Measurements from ENCODE around the gene GSK3B.

The GSK3B gene

DNA sequence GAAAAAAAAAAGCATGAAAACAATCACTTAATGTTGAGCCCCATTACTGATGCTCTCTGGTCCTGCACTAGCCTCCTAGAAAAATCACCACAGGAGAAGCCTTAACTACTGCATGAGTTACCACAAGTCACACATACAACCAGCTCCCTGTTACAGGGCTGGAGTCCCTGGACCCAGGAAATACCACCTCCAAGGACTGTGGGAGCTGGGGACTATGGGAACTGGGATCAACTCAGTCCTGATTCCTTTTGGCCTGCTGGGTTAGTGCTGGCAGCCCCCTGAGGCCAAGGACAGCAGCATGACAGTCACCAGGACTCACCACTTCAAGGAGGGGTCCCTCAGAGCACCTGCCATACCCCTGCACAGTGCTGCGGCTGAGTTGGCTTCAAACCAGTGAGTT, 311.8 kb downstream of the GSK3B start:
- Histone ChIP-seq H3K4me3 (ENCODE audit: low read length in 2 of 2) (no peak overlapping the region), H2BK15ac (ENCODE audit: low read length) (no peak overlapping the region)

DNA sequence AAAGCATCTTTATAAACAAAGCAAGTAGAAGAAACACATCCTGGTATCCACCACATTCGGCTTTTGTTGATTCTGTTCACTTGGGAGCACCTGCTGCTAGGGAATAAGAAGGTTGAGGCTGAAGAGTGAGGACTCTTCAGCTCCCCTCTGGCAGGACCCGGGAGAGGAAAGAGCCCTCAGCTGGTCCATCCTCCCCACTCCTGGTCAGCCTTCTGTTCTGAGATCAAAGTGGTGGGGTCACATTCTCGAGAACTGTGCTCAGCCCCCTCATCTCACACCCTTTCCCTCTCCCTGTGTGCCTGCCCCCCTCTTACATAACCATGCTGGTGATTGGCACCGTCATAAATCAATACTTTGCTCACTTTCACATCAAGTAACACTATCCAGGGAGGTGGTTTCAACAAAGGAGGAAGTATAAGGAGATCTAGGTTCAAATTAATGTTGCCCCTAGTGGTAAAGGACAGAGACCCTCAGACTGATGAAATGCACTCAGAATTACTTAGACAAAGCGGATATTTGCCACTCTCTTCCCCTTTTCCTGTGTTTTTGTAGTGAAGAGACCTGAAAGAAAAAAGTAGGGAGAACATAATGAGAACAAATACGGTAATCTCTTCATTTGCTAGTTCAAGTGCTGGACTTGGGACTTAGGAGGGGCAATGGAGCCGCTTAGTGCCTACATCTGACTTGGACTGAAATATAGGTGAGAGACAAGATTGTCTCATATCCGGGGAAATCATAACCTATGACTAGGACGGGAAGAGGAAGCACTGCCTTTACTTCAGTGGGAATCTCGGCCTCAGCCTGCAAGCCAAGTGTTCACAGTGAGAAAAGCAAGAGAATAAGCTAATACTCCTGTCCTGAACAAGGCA, 312.7 kb downstream of the GSK3B start, which contains the start of gene NR1I2:
Gene NR1I2, plus strand, starts transcription at position 772 of the 869 bp plus-strand sequence.
- H3K27ac ChIP-seq (replicated peaks; ENCODE audit: low read length), result no peak within 1 kb of the TSS
- no peak within 1 kb of the TSS for H3K14ac ChIP-seq (ENCODE audit: low read length)
- H3K18ac ChIP-seq (ENCODE audit: low read length), result no peak within 1 kb of the TSS
- H4K91ac ChIP-seq (ENCODE audit: low read depth, low read length, poor library complexity), result no peak within 1 kb of the TSS
- H3K23ac ChIP-seq (ENCODE audit: low read depth, low read length, poor library complexity), result no peak within 1 kb of the TSS
- H4K8ac ChIP-seq (ENCODE audit: low read depth, low read length), result no peak within 1 kb of the TSS
- H2AK5ac ChIP-seq (ENCODE audit: low read depth, low read length), result no peak within 1 kb of the TSS
- H3K9me3 ChIP-seq (replicated peaks in 1 of 2; ENCODE audit: control insufficient read depth in 2 of 2, insufficient read depth in 1 of 2, low read depth in 1 of 2, low read length in 2 of 2), result peaks cover 0 to 5% of the 10 kb centered on the region in 2 donors
- H2BK15ac ChIP-seq (ENCODE audit: low read length), result no peak within 1 kb of the TSS
- WGBS, 2 donors (ENCODE audit: extremely low coverage in 2 of 2, insufficient read length in 2 of 2, insufficient replicate concordance in 1 of 2), result no CpG with 5 or more reads among the region's 10 CpGs
- H2BK12ac ChIP-seq (ENCODE audit: low read length), result no peak within 1 kb of the TSS
- no peak within 1 kb of the TSS for H2AFZ ChIP-seq (ENCODE audit: low read length)
- no peak within 1 kb of the TSS for H3K4me3 ChIP-seq (ENCODE audit: low read length in 2 of 2)
- H3K79me1 ChIP-seq (ENCODE audit: low read depth, low read length), result no peaks in the 10 kb centered on the region
- H3K4ac ChIP-seq (ENCODE audit: low read length), result no peak within 1 kb of the TSS
- H3K4me2 ChIP-seq (ENCODE audit: insufficient read depth, low read length, poor library complexity, severe bottlenecking), result no peak within 1 kb of the TSS
- H3K36me3 ChIP-seq (replicated peaks in 1 of 2; ENCODE audit: control insufficient read depth in 2 of 2, insufficient read depth in 2 of 2, low read length in 2 of 2), result no peaks in the 10 kb centered on the region
- DNase-seq (ENCODE audit: low spot score), result no peak
- peaks cover 0 to 5% (median 0%) of the 10 kb centered on the region in 3 experiments for H3K27me3 ChIP-seq (ENCODE audit: control insufficient read depth in 3 of 3, insufficient read depth in 3 of 3, low read depth in 1 of 3, low read length in 3 of 3)
- H3K9ac ChIP-seq (ENCODE audit: low read depth, low read length, poor library complexity), result no peak within 1 kb of the TSS
- H2BK120ac ChIP-seq (ENCODE audit: low read depth, low read length), result no peak within 1 kb of the TSS
- no peak within 1 kb of the TSS for H2BK5ac ChIP-seq (ENCODE audit: low read length)
- no peaks in the 10 kb centered on the region for H3K4me1 ChIP-seq (ENCODE audit: control insufficient read depth in 2 of 2, insufficient read depth in 1 of 2, low read depth in 1 of 2, low read length in 2 of 2)

More for the DNA sequence above, 311.8 kb downstream of the GSK3B start:
- Histone ChIP-seq H3K4me2 (ENCODE audit: insufficient read depth, low read length, poor library complexity, severe bottlenecking) (no peak overlapping the region), H3K4ac (ENCODE audit: low read length) (no peak overlapping the region), H3K4me1 (ENCODE audit: control insufficient read depth in 2 of 2, insufficient read depth in 1 of 2, low read depth in 1 of 2, low read length in 2 of 2) (no peaks in the 10 kb centered on the region), H3K18ac (ENCODE audit: low read length) (no peak overlapping the region), H3K9ac (ENCODE audit: low read depth, low read length, poor library complexity) (no peak overlapping the region), H3K27ac (replicated peaks; ENCODE audit: low read length) (no peak overlapping the region), H2BK120ac (ENCODE audit: low read depth, low read length) (no peak overlapping the region), H2BK5ac (ENCODE audit: low read length) (no peak overlapping the region), H3K79me1 (ENCODE audit: low read depth, low read length) (no peaks in the 10 kb centered on the region), H3K23ac (ENCODE audit: low read depth, low read length, poor library complexity) (no peak overlapping the region), H3K27me3 (ENCODE audit: control insufficient read depth in 3 of 3, insufficient read depth in 3 of 3, low read depth in 1 of 3, low read length in 3 of 3) (peaks cover 0 to 5% (median 0%) of the 10 kb centered on the region in 3 experiments), H3K14ac (ENCODE audit: low read length) (no peak overlapping the region), H4K8ac (ENCODE audit: low read depth, low read length) (no peak overlapping the region), H2AFZ (ENCODE audit: low read length) (no peak overlapping the region), H2AK5ac (ENCODE audit: low read depth, low read length) (no peak overlapping the region), H4K91ac (ENCODE audit: low read depth, low read length, poor library complexity) (no peak overlapping the region), H3K9me3 (replicated peaks in 1 of 2; ENCODE audit: control insufficient read depth in 2 of 2, insufficient read depth in 1 of 2, low read depth in 1 of 2, low read length in 2 of 2) (no peaks in the 10 kb centered on the region), H3K36me3 (replicated peaks in 1 of 2; ENCODE audit: control insufficient read depth in 2 of 2, insufficient read depth in 2 of 2, low read length in 2 of 2) (no peaks in the 10 kb centered on the region), H2BK12ac (ENCODE audit: low read length) (no peak overlapping the region)
- no peak for DNase-seq (ENCODE audit: low spot score)
- no CpG with 5 or more reads among the region's 1 CpG for WGBS, 2 donors (ENCODE audit: extremely low coverage in 2 of 2, insufficient read length in 2 of 2, insufficient replicate concordance in 1 of 2)

DNA sequence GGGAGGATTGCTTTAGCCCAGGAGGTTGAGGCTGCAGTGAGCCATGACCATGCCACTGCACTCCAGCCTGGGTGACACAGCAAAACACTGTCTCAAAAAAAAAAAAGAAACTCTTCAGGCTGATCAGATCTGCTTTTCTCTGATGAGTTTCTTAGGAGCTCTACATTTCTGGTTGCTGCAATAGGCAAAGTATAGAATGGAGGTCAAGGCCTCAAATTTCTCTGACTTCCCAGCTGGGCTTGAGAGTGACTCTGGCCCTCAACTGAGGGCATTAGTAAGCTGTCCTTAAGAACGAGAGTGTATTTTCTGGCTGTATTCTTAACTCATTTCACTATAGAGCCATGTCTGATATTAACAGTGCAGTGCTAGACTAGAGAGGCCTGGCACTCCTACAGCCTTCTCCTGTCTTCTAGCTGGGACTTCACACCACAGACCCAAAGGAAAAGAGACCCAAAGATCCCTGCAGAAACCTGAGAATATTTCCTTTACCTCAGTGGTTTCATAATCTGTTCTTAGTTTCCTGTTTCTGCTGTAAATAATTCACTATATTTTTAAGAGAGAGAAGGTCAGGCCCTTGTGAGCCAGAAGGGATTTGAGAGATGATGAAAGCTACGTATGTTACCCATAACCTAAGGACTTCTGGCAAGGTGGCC, 314.4 kb downstream of the GSK3B start:
- no peak overlapping the region for H2AFZ ChIP-seq (ENCODE audit: low read length)
- H2AK5ac ChIP-seq (ENCODE audit: low read depth, low read length), result no peak overlapping the region
- no peak overlapping the region for H3K4me3 ChIP-seq (ENCODE audit: low read length in 2 of 2)
- H2BK5ac ChIP-seq (ENCODE audit: low read length), result no peak overlapping the region
- H2BK12ac ChIP-seq (ENCODE audit: low read length), result no peak overlapping the region
- H3K36me3 ChIP-seq (replicated peaks in 1 of 2; ENCODE audit: control insufficient read depth in 2 of 2, insufficient read depth in 2 of 2, low read length in 2 of 2), result no peaks in the 10 kb centered on the region
- WGBS, 2 donors (ENCODE audit: extremely low coverage in 2 of 2, insufficient read length in 2 of 2, insufficient replicate concordance in 1 of 2), result no CpG with 5 or more reads among the region's 2 CpGs
- no peaks in the 10 kb centered on the region for H3K4me1 ChIP-seq (ENCODE audit: control insufficient read depth in 2 of 2, insufficient read depth in 1 of 2, low read depth in 1 of 2, low read length in 2 of 2)
- no peaks in the 10 kb centered on the region for H3K79me1 ChIP-seq (ENCODE audit: low read depth, low read length)
- no peak overlapping the region for H3K14ac ChIP-seq (ENCODE audit: low read length)
- no peak overlapping the region for H3K27ac ChIP-seq (replicated peaks; ENCODE audit: low read length)
- DNase-seq (ENCODE audit: low spot score), result no peak
- no peak overlapping the region for H3K4ac ChIP-seq (ENCODE audit: low read length)
- H3K4me2 ChIP-seq (ENCODE audit: insufficient read depth, low read length, poor library complexity, severe bottlenecking), result no peak overlapping the region
- H3K9me3 ChIP-seq (replicated peaks in 1 of 2; ENCODE audit: control insufficient read depth in 2 of 2, insufficient read depth in 1 of 2, low read depth in 1 of 2, low read length in 2 of 2), result peaks cover 0 to 10% of the 10 kb centered on the region in 2 donors
- H4K91ac ChIP-seq (ENCODE audit: low read depth, low read length, poor library complexity), result no peak overlapping the region
- H3K18ac ChIP-seq (ENCODE audit: low read length), result no peak overlapping the region
- H4K8ac ChIP-seq (ENCODE audit: low read depth, low read length), result no peak overlapping the region
- peaks cover 0 to 5% (median 0%) of the 10 kb centered on the region in 3 experiments for H3K27me3 ChIP-seq (ENCODE audit: control insufficient read depth in 3 of 3, insufficient read depth in 3 of 3, low read depth in 1 of 3, low read length in 3 of 3)
- no peak overlapping the region for H2BK15ac ChIP-seq (ENCODE audit: low read length)
- H2BK120ac ChIP-seq (ENCODE audit: low read depth, low read length), result no peak overlapping the region
- no peak overlapping the region for H3K23ac ChIP-seq (ENCODE audit: low read depth, low read length, poor library complexity)
- H3K9ac ChIP-seq (ENCODE audit: low read depth, low read length, poor library complexity), result no peak overlapping the region

DNA sequence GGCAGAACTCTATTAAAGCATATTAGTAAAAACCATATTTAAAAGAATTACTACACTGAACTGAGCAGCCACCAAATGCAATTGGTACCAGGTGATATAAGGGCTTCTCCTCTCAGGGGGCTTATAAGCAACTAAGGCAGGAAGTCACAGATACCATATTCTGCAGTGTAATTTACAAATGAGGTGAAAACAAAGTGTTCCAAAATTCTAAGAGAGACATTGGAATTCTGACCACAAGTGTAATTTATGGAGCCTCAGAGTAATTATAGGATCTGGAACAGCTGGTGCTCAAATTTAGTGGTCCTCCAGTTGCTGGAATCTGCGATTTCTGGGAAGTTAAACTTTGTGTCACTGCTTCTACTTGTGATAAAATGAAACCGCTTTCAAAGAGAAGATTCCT, 315.4 kb downstream of the GSK3B start:
- no CpG with 5 or more reads among the region's 2 CpGs for WGBS, 2 donors (ENCODE audit: extremely low coverage in 2 of 2, insufficient read length in 2 of 2, insufficient replicate concordance in 1 of 2)
- Histone ChIP-seq H2BK12ac (ENCODE audit: low read length) (no peak overlapping the region), H2BK15ac (ENCODE audit: low read length) (no peak overlapping the region), H3K23ac (ENCODE audit: low read depth, low read length, poor library complexity) (no peak overlapping the region), H3K9me3 (replicated peaks in 1 of 2; ENCODE audit: control insufficient read depth in 2 of 2, insufficient read depth in 1 of 2, low read depth in 1 of 2, low read length in 2 of 2) (peaks cover 0 to 10% of the 10 kb centered on the region in 2 donors), H4K8ac (ENCODE audit: low read depth, low read length) (no peak overlapping the region), H3K27me3 (ENCODE audit: control insufficient read depth in 3 of 3, insufficient read depth in 3 of 3, low read depth in 1 of 3, low read length in 3 of 3) (peaks cover 0 to 5% (median 0%) of the 10 kb centered on the region in 3 experiments), H2BK5ac (ENCODE audit: low read length) (no peak overlapping the region), H3K4me3 (ENCODE audit: low read length in 2 of 2) (no peak overlapping the region), H3K18ac (ENCODE audit: low read length) (no peak overlapping the region), H3K4me2 (ENCODE audit: insufficient read depth, low read length, poor library complexity, severe bottlenecking) (no peak overlapping the region), H3K27ac (replicated peaks; ENCODE audit: low read length) (no peak overlapping the region), H3K79me1 (ENCODE audit: low read depth, low read length) (no peaks in the 10 kb centered on the region), H3K4me1 (ENCODE audit: control insufficient read depth in 2 of 2, insufficient read depth in 1 of 2, low read depth in 1 of 2, low read length in 2 of 2) (peaks cover 0 to 2% of the 10 kb centered on the region in 2 donors), H2AK5ac (ENCODE audit: low read depth, low read length) (no peak overlapping the region), H3K14ac (ENCODE audit: low read length) (no peak overlapping the region), H3K36me3 (replicated peaks in 1 of 2; ENCODE audit: control insufficient read depth in 2 of 2, insufficient read depth in 2 of 2, low read length in 2 of 2) (no peaks in the 10 kb centered on the region), H2BK120ac (ENCODE audit: low read depth, low read length) (no peak overlapping the region), H3K9ac (ENCODE audit: low read depth, low read length, poor library complexity) (no peak overlapping the region), H4K91ac (ENCODE audit: low read depth, low read length, poor library complexity) (no peak overlapping the region), H3K4ac (ENCODE audit: low read length) (no peak overlapping the region), H2AFZ (ENCODE audit: low read length) (no peak overlapping the region)
- DNase-seq (ENCODE audit: low spot score), result no peak
